ENCODE measurements around the gene RAPGEF4.

DNA sequence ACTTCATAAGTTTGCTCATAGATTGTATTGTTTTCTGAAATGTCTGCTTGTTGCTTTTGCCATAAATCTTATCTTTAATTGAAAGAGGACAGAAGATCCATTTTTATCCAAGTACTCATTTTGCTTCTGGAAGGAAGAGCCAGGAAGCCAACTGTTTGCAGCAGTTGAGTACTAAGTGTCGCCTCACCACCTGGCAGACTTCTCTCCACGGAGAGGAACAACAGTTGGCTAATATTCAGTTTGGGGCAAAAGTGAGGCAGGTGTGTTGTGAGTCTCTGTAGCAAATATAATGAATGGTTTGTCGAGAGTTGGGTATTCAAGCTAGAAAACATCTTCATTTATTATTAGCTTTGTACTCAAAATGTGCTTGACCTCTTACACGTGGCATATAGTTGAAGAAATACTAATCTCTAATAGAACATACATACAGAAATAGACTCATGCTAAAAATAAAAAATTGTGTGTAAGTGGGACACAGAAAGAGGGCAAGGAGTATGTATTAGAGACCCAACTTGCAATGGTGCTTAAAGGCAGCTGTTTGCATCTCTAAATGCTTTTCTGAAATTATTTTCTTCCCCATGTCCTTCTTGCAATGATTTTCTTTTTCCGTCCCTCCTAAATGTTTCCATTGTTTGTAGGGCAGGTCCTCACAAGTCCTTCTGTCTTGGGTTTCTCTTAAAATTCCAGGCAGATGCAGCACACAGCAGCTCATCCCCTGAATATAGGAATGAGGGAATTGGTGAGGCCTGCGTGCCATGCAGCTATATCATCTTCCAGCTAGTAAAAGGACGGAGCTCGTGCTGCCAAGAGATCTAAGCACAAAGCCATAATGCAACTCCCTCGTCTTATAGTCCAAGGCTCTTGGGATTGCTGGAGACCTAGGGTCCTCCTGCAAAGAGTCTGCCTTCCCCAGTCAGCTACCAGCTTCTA lies 295.2 kb downstream of the RAPGEF4 start:
- TF ChIP-seq, protein P1, sequence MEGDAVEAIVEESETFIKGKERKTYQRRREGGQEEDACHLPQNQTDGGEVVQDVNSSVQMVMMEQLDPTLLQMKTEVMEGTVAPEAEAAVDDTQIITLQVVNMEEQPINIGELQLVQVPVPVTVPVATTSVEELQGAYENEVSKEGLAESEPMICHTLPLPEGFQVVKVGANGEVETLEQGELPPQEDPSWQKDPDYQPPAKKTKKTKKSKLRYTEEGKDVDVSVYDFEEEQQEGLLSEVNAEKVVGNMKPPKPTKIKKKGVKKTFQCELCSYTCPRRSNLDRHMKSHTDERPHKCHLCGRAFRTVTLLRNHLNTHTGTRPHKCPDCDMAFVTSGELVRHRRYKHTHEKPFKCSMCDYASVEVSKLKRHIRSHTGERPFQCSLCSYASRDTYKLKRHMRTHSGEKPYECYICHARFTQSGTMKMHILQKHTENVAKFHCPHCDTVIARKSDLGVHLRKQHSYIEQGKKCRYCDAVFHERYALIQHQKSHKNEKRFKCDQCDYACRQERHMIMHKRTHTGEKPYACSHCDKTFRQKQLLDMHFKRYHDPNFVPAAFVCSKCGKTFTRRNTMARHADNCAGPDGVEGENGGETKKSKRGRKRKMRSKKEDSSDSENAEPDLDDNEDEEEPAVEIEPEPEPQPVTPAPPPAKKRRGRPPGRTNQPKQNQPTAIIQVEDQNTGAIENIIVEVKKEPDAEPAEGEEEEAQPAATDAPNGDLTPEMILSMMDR (IDR thresholded peaks at IDR 0.05) = no peak
- no peak for TF ChIP-seq POLR2AphosphoS5 (IDR thresholded peaks at IDR 0.05)

Measured in gastroesophageal sphincter (tissue), 3 donors.